ENCODE data around the gene SYPL2. TPM values are rescaled to one million over a fixed set of nuclear protein-coding genes. Genes with fewer than 3 reads are reported as not detected.

SYPL2 gene
- total and polyA plus RNA-seq, 2 donors (not counting 3 experiments of a cell fraction or from before 2014, with no cell fraction given): not detected

GRCh38 chr1:109488696-109489095, 22.4 kb downstream of the SYPL2 start:
- peaks cover 2% of the 10 kb centered on the region in 2 experiments for H3K36me3 ChIP-seq (ENCODE audit: control insufficient read depth in 2 of 2, extremely low read depth in 1 of 2, insufficient read depth in 2 of 2, low read length in 2 of 2)
- intact Hi-C loops (cut with micrococcal nuclease) (loop anchor here (10.0 kb wide), 3 partner anchors 126 to 276 kb away; partner anchors contain the start of genes AMPD2, EPS8L3 and GNAT2), dilution Hi-C loops (cut with MboI; ENCODE audit: extremely low pct_ligation_motif_present, low sequenced_read_pairs) (no loop called here)
- H3K79me2 ChIP-seq (ENCODE audit: control insufficient read depth, insufficient read depth, low read length): no peaks in the 10 kb centered on the region
- no TSS peak for BruUV-seq (replicated peaks)
- no peak for TF ChIP-seq MYC (IDR thresholded peaks at IDR 0.05; ENCODE audit: low read depth, low read length)
- TF ChIP-seq POLR2AphosphoS5 (IDR thresholded peaks at IDR 0.05; ENCODE audit: insufficient read depth, low read depth, low read length): no peak
- no peak for TF ChIP-seq FOS (IDR thresholded peaks at IDR 0.05; ENCODE audit: borderline replicate concordance, insufficient read depth, low read length)
- TF ChIP-seq MAX (IDR thresholded peaks at IDR 0.05; ENCODE audit: insufficient read depth, insufficient read length): no peak
- TF ChIP-seq JUN (IDR thresholded peaks at IDR 0.05; ENCODE audit: borderline replicate concordance, insufficient read depth, insufficient read length, low read depth): no peak
- TF ChIP-seq GATA2 (IDR thresholded peaks at IDR 0.05; ENCODE audit: insufficient read depth, insufficient read length, low read depth, low read length): no peak
- TF ChIP-seq, protein P1, sequence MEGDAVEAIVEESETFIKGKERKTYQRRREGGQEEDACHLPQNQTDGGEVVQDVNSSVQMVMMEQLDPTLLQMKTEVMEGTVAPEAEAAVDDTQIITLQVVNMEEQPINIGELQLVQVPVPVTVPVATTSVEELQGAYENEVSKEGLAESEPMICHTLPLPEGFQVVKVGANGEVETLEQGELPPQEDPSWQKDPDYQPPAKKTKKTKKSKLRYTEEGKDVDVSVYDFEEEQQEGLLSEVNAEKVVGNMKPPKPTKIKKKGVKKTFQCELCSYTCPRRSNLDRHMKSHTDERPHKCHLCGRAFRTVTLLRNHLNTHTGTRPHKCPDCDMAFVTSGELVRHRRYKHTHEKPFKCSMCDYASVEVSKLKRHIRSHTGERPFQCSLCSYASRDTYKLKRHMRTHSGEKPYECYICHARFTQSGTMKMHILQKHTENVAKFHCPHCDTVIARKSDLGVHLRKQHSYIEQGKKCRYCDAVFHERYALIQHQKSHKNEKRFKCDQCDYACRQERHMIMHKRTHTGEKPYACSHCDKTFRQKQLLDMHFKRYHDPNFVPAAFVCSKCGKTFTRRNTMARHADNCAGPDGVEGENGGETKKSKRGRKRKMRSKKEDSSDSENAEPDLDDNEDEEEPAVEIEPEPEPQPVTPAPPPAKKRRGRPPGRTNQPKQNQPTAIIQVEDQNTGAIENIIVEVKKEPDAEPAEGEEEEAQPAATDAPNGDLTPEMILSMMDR (IDR thresholded peaks at IDR 0.05; ENCODE audit: extremely low read depth in 1 of 2, insufficient read depth in 1 of 2, low read depth in 1 of 2, low read length in 2 of 2): no peak
- no peak for TF ChIP-seq EZH2 (IDR thresholded peaks at IDR 0.05; ENCODE audit: borderline replicate concordance, low read depth, low read length, severe bottlenecking)
- no peak for TF ChIP-seq POLR2A (IDR thresholded peaks at IDR 0.05; ENCODE audit: low read depth, low read length)
- H3K27me3 ChIP-seq (ENCODE audit: control insufficient read depth in 2 of 2, insufficient read depth in 2 of 2, low read length in 2 of 2): no peaks in the 10 kb centered on the region
- no peaks in the 10 kb centered on the region for H4K20me1 ChIP-seq (replicated peaks; ENCODE audit: control insufficient read depth, extremely low read depth, insufficient read depth, low read length)
- ChIA-PET CTCF (interaction anchor here (23.0 kb wide), 1 partner anchor 43 kb away, joined by 955 read pairs; the partner anchor contains the start of gene GPR61), POLR2A (no interaction called here)
- H3K4me3 ChIP-seq (replicated peaks in 1 of 3; ENCODE audit: insufficient read depth in 1 of 3, low read depth in 1 of 3, low read length in 3 of 3): no peak overlapping the region
- H3K4me1 ChIP-seq (ENCODE audit: control insufficient read depth, extremely low read depth, insufficient read depth, low read length): peaks cover 22% of the 10 kb centered on the region
- H2AFZ ChIP-seq (ENCODE audit: low read depth, low read length): no peak overlapping the region
- no peaks in the 10 kb centered on the region for H3K9me3 ChIP-seq (replicated peaks; ENCODE audit: control insufficient read depth, insufficient read depth, low read length)
- H3K4me2 ChIP-seq (ENCODE audit: insufficient read depth, low read length): no peak overlapping the region
- FAIRE-seq (no peak), DNase-seq (ENCODE audit: low read depth, low spot score) (no peak)
- no peak overlapping the region for H3K9ac ChIP-seq (replicated peaks; ENCODE audit: extremely low read depth, insufficient read depth, low read length)
- no peak overlapping the region for H3K27ac ChIP-seq (ENCODE audit: insufficient read depth, low read depth, low read length)
- no peaks in the 10 kb centered on the region for H3K9me1 ChIP-seq (replicated peaks; ENCODE audit: control insufficient read depth, extremely low read depth, insufficient read depth, low read length)
